VCaP (cell line): ENCODE results near the gene CLEC19A.

ENCODE experiments used
- H3K27ac ChIP-seq: fragments of 450-650 bp; 2 replicates; pipeline ENCODE4 v1.5.1; 2017
- TF ChIP-seq, protein P1 (sequence below): fragments of 450-650 bp; conservative IDR thresholded peaks from 2 replicates; pipeline ENCODE4 v1.5.1; 2017; ENCODE audit warnings: mild to moderate bottlenecking, moderate library complexity

CLEC19A gene

DNA sequence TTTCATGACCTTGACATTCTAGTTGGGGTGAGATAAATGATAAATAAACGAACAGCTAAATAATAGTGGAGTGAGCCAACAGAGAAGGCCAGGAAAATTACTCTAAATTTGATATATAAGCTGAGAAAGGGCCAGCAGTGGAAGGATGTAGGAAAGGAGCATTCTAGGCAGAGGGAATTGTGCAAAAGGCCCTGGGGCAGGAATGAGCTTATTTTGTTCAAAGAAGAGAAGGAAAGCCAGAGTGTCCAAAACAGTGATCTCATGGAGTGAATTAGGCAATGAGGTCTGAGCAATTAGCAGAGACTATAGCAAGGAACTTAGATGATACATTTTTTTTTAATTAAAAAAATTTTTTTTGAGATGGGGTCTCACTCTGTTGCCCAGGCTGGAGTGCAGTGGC, 43.3 kb upstream of the CLEC19A start:
- H3K27ac ChIP-seq = no peak overlapping the region
- TF ChIP-seq, protein P1, sequence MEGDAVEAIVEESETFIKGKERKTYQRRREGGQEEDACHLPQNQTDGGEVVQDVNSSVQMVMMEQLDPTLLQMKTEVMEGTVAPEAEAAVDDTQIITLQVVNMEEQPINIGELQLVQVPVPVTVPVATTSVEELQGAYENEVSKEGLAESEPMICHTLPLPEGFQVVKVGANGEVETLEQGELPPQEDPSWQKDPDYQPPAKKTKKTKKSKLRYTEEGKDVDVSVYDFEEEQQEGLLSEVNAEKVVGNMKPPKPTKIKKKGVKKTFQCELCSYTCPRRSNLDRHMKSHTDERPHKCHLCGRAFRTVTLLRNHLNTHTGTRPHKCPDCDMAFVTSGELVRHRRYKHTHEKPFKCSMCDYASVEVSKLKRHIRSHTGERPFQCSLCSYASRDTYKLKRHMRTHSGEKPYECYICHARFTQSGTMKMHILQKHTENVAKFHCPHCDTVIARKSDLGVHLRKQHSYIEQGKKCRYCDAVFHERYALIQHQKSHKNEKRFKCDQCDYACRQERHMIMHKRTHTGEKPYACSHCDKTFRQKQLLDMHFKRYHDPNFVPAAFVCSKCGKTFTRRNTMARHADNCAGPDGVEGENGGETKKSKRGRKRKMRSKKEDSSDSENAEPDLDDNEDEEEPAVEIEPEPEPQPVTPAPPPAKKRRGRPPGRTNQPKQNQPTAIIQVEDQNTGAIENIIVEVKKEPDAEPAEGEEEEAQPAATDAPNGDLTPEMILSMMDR = no peak

DNA sequence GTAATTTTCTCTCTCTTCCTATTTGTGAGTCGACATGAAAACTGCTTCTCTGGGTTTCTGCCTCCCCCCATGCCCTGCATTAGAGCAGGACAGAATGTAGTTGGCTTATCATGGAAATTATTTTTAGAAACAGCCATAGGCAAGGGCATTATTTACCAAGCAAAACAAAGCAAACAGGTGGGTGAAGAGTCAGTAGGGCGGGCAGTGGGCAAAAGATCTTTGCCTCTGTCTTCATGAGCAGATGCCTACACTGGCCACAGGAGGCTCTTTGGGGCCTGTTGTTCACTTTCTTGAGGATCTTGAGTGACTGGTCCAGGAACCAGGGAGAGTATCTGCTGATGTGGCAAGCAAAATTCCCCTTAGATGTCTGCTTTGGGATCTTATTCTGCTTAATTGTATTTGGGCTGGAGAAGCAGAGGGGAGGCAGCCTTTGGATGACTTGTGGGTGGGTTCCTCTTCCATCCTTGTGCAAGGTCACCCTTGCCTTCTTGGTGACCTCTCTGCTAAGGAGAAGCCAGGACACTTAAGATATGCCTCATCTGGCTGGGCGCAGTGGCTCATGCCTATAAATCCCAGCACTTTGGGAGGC, 42.5 kb upstream of the CLEC19A start:
- no peak overlapping the region; the same call in 1 of the 2 replicates for H3K27ac ChIP-seq
- TF ChIP-seq, protein P1 = no peak

DNA sequence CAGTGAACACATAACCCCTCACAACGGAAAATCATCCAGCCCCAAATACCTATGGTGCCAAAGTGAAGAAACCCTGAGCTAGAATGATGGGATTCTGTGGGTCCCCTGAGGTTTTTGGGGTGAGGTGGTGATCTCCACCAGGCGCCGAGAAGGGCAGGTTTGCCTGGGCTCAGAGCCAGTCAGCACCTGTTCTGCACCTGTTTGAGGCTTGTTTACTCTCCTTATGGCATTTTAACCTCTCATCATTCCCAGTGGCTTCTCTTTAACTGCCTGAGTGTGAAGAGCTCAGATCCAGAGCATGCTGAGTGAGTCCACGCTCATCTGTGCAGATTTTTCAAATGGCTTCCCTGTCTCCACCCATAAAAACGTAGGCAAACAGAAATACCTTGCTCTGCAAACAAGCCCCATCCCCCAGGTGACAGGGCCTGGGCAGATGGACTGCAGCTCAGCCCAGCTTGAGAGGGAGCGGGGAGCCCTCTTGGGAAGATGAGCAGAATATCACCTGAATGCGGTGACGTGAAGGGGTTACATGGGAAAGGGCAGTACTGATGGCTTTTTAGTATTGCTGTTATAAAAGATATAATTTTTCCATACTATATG, 40.1 kb upstream of the CLEC19A start:
- peak overlapping the region; percentile 83 for H3K27ac ChIP-seq
- TF ChIP-seq, protein P1 = no peak

DNA sequence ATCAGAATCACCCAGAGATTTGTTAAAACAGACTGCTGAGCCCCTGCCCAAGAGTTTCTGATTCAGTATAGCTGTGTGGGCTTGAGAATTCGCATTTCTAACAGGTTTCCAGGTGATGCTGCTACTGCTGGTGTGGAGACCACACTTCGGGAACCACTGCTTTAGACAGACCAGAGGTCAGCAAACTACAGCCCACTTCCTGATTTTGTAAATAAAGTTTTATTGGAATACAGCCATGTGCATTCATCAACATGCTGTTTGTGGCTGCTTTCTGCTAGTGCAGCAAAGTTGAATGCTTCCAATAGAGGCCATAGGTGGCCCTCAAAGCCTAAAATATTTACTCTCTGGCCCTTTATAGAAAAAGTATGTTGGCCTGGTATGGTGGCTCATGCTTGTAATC, 32.6 kb upstream of the CLEC19A start:
- TF ChIP-seq, protein P1 = no peak
- H3K27ac ChIP-seq = no peak overlapping the region

DNA sequence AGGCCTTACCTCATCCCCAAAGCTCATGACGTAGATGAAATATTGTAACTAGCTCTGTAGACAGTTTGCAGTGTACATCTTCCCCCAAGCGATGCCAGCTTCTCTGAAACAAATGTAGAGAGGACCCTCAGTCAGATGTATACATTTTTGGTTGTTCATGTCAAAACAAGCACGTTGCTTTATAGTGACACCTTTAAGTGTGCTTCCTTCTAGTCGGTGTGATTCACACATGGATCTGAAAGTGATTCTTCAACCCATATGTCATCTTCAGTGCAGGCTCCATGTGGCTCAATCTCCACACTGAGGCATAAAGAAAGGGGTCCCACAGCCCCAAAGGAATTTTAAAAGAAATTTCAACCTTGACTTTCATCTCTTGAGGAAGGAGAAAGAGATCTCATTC, 30.9 kb upstream of the CLEC19A start:
- H3K27ac ChIP-seq = no peak overlapping the region
- TF ChIP-seq, protein P1 = no peak

DNA sequence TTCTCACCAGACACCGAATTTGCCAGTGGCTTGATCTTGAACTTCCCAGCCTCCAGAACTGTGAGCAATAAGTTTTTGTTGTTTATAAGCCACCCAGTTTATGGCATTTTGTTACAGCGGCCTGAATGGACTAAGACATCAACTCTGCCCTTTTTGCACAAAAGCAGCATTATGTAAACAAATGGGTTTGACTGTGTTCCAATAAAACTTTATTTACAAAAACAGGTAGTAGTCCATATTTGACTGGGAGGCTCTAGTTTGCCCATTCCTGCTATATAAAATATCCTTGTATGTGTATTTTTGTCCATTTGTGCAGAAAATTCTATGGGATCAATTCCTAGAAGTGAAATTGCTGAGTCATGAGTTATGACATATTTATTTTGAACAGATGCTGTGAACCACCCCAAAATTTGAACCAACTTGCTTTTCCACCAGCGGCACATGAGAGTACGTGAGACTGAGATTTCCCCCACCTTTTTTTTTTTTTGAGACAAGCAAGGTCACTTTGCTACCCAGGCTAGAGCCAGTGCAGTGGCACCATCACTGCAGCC, 21.3 kb upstream of the CLEC19A start:
- TF ChIP-seq, protein P1 = no peak
- H3K27ac ChIP-seq = no peak overlapping the region

DNA sequence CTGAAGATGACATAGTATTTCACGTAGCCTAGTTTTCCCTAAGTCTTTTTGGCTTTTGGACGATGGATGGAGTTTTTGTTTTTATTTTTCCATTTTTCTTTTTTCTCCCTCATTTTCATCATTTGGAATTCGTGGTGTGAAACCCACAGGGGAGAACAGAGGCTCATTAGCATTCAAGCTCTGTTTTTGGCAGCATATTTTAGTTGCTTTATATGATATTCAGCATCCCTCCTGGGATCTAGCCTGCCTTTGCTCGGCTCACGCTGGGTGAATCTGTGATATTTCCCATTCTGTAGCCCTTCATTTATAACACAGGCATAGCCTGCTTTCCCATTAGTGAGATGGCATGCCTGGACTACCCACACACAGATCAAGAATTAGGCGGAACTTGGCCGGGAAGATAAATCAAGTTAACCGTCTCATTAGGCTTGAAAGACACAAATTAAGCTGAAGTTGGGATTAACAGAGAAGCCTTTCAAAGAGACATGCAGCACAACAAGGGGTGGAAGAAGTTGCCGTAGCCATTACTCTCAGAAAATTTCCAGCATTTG, 20.1 kb upstream of the CLEC19A start:
- TF ChIP-seq, protein P1 = no peak
- H3K27ac ChIP-seq = no peak overlapping the region
